Neural progenitor cell (in vitro differentiated cells): Measurements from ENCODE around the gene TGFBR2. TPM values are rescaled to one million over a fixed set of nuclear protein-coding genes. Genes with fewer than 3 reads are reported as not detected.

Experiments used
- DNase-seq: peaks from one replicate; pipeline ENCODE4 v3.0.0-alpha.2; 2016; ENCODE audit warnings: low spot score
- H2AFZ ChIP-seq: fragments of 200-600 bp; sonication (generic); replicated peaks from 2 replicates; pipeline ENCODE4 v1.6.1; 2016; ENCODE audit warnings: antibody characterized with exemption
- H3F3A ChIP-seq: fragments of 200-600 bp; sonication (generic); 2 replicates; pipeline ENCODE4 v1.6.1; 2016; ENCODE audit warnings: antibody characterized with exemption, low read depth
- H3K27ac ChIP-seq: fragments of 200-600 bp; sonication (generic); 2 replicates; pipeline ENCODE4 v1.5.1; 2016; ENCODE audit warnings: mild to moderate bottlenecking
- H3K27me3 ChIP-seq: fragments of 200-600 bp; sonication (generic); 2 replicates; pipeline ENCODE4 v1.6.1; 2016; ENCODE audit warnings: mild to moderate bottlenecking, moderate library complexity
- H3K36me3 ChIP-seq: fragments of 200-600 bp; sonication (generic); 2 replicates; pipeline ENCODE4 v1.5.1; 2016
- H3K4me1 ChIP-seq: fragments of 200-600 bp; sonication (generic); 2 replicates; pipeline ENCODE4 v1.6.1; 2016; ENCODE audit warnings: mixed run types
- H3K4me2 ChIP-seq: fragments of 200-600 bp; sonication (generic); 2 replicates; pipeline ENCODE4 v1.6.1; 2016
- H3K4me3 ChIP-seq: fragments of 200-600 bp; sonication (generic); 2 replicates; pipeline ENCODE4 v1.5.1; 2016
- H3K79me2 ChIP-seq: fragments of 200-600 bp; sonication (generic); 2 replicates; pipeline ENCODE4 v1.6.1; 2016; ENCODE audit warnings: low read depth
- H3K9ac ChIP-seq: fragments of 200-600 bp; sonication (generic); 2 replicates; pipeline ENCODE4 v1.6.1; 2016
- H3K9me3 ChIP-seq: fragments of 200-600 bp; sonication (generic); 2 replicates; pipeline ENCODE4 v1.5.1; 2016; ENCODE audit warnings: low read depth
- H4K20me1 ChIP-seq: fragments of 200-600 bp; sonication (generic); 2 replicates; pipeline ENCODE4 v1.6.1; 2016; ENCODE audit warnings: low read depth
- H3K27ac Mint-ChIP-seq: 3 replicates; pipeline ENCODE4 v1.8.0; 2021; ENCODE audit warnings: mixed read lengths
- H3K27me3 Mint-ChIP-seq: 2 replicates; pipeline ENCODE4 v1.8.0; 2022; ENCODE audit warnings: low read depth, mild to moderate bottlenecking, inconsistent platforms, moderate library complexity, mixed read lengths; ENCODE audit not compliant: insufficient read depth
- H3K36me3 Mint-ChIP-seq: 3 replicates; pipeline ENCODE4 v1.8.0; 2021; ENCODE audit warnings: mixed read lengths
- H3K4me1 Mint-ChIP-seq: 3 replicates; pipeline ENCODE4 v1.8.0; 2021; ENCODE audit warnings: mixed read lengths
- H3K4me3 Mint-ChIP-seq: 3 replicates; pipeline ENCODE4 v1.8.0; 2021; ENCODE audit warnings: mild to moderate bottlenecking, moderate library complexity, mixed read lengths
- H3K9me3 Mint-ChIP-seq: 3 replicates; pipeline ENCODE4 v1.8.0; 2020; ENCODE audit warnings: mixed read lengths
- EZH2 ChIP-seq: fragments of 200-600 bp; sonication (generic); IDR thresholded peaks from 2 replicates; pipeline ENCODE4 v1.6.1; 2017; ENCODE audit warnings: antibody characterized with exemption, mild to moderate bottlenecking, moderate library complexity
- EZH2phosphoT487 ChIP-seq: fragments of 200-600 bp; sonication (generic); IDR thresholded peaks from 2 replicates; pipeline ENCODE4 v1.6.1; 2017; ENCODE audit warnings: antibody characterized with exemption
- total RNA-seq: library from RNA; depleted of rRNA; stranded (reverse); fragments of >200 nt; gene quantifications from 2 replicates; pipeline ENCODE4 v1.2.3, GENCODE V29; 2015; ENCODE audit warnings: low replicate concordance
- TF ChIP-seq, protein P1 (sequence below): fragments of 200-600 bp; sonication (generic); IDR thresholded peaks from 2 replicates; pipeline ENCODE4 v1.5.1; 2017; ENCODE audit warnings: antibody characterized with exemption, mild to moderate bottlenecking

Gene TGFBR2
- total RNA-seq, 1 donor from 2014 or later: 7.3 TPM

DNA sequence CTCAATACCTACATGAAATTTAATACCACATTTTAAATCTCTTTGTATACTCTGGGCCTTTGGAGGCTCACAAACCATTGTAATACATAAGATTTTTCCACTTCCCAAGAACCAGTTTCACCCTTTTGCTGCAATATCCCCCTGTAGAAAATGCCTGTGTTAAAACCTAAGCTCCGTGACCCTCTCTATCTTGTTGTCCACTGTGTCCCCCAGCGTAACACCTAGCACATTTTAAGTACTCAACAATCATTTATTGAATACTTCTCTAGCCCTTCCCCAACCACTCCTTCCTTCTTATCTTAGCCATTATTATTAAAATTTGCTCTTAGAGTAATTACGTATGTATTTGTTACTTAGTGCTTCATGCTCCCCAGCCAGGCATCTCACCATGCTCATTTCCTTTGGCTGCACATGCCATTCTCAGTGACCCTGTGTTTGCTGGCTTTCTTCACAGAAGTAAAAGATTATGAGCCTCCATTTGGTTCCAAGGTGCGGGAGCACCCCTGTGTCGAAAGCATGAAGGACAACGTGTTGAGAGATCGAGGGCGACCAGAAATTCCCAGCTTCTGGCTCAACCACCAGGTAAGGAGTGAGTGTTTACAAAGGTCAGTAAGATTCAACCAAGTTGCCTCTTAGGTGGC lies 81.6 kb downstream of the TGFBR2 start:
- Histone ChIP-seq H3K9me3 (no peaks in the 10 kb centered on the region), H3K4me3 (no peak overlapping the region), H3K4me2 (no peak overlapping the region), H3K79me2 (no peaks in the 10 kb centered on the region), H3K27me3 (no peaks in the 10 kb centered on the region), H3K27ac (no peak overlapping the region), H3F3A (no peaks in the 10 kb centered on the region), H3K36me3 (no peaks in the 10 kb centered on the region), H4K20me1 (no peaks in the 10 kb centered on the region), H3K4me1 (peaks cover under 1% of the 10 kb centered on the region), H3K9ac (no peak overlapping the region), H2AFZ (no peak overlapping the region)
- Mint-ChIP-seq H3K27me3 (peaks cover 2% of the 10 kb centered on the region), H3K4me1 (peaks cover 7% of the 10 kb centered on the region), H3K27ac (no peak overlapping the region), H3K36me3 (peaks cover 39% of the 10 kb centered on the region), H3K4me3 (no peak overlapping the region), H3K9me3 (no peaks in the 10 kb centered on the region)
- no peak for DNase-seq
- TF ChIP-seq EZH2phosphoT487 (no peak), EZH2 (no peak)
- TF ChIP-seq, protein P1, sequence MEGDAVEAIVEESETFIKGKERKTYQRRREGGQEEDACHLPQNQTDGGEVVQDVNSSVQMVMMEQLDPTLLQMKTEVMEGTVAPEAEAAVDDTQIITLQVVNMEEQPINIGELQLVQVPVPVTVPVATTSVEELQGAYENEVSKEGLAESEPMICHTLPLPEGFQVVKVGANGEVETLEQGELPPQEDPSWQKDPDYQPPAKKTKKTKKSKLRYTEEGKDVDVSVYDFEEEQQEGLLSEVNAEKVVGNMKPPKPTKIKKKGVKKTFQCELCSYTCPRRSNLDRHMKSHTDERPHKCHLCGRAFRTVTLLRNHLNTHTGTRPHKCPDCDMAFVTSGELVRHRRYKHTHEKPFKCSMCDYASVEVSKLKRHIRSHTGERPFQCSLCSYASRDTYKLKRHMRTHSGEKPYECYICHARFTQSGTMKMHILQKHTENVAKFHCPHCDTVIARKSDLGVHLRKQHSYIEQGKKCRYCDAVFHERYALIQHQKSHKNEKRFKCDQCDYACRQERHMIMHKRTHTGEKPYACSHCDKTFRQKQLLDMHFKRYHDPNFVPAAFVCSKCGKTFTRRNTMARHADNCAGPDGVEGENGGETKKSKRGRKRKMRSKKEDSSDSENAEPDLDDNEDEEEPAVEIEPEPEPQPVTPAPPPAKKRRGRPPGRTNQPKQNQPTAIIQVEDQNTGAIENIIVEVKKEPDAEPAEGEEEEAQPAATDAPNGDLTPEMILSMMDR: no peak

DNA sequence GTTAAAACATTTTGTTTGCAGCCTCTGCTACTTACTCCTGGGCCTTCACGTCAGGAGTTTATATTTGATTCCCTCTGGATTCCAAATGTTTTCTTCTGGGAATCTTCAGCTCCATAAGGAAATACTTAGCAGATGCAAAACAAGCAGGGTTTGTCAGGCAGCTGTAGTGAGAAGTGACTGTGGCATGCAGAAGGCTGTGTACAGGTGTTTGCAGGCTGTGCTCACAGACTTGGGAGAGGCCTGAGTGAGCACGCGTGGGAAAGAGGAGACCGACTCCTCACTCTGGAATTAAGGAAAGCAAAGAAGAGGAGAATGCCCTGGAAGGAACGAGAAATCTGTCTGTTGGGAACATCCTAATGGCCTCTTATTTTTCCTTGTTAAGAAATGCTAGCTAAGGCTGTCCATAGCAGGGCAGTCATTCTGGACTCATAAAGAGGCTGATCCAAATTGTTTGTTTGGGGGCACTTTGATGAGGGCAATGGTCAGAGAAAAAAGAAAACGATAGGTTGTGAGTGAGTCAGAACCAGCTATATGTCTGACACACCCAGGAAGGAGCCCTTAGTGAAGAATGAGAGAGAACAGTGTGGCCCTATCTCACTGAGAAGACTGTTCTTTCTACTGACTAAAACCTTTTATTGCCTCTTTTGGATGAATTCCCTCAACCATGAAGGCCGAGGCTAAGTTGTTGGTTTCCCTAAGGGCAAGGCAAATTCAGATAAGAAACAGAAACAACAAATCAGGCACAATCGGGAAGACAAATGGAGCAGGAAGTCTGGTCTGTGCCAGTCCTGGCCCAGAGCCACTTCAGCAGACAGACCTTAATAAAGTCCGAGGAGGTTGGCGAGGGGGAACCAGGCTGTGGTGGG lies 82.6 kb downstream of the TGFBR2 start:
- Histone ChIP-seq H3K4me1 (peaks cover 3% of the 10 kb centered on the region), H3K27me3 (no peaks in the 10 kb centered on the region), H3K36me3 (no peaks in the 10 kb centered on the region), H3K9ac (no peak overlapping the region), H3F3A (no peaks in the 10 kb centered on the region), H3K27ac (no peak overlapping the region), H3K9me3 (no peaks in the 10 kb centered on the region), H3K4me2 (no peak overlapping the region), H3K4me3 (no peak overlapping the region), H2AFZ (no peak overlapping the region), H3K79me2 (no peaks in the 10 kb centered on the region), H4K20me1 (no peaks in the 10 kb centered on the region)
- Mint-ChIP-seq H3K9me3 (no peaks in the 10 kb centered on the region), H3K4me1 (peaks cover 12% of the 10 kb centered on the region), H3K4me3 (no peak overlapping the region), H3K27me3 (peaks cover 2% of the 10 kb centered on the region), H3K36me3 (peaks cover 37% of the 10 kb centered on the region), H3K27ac (no peak overlapping the region)
- DNase-seq: no peak
- TF ChIP-seq EZH2phosphoT487 (no peak), EZH2 (no peak)
- TF ChIP-seq, protein P1: no peak

DNA sequence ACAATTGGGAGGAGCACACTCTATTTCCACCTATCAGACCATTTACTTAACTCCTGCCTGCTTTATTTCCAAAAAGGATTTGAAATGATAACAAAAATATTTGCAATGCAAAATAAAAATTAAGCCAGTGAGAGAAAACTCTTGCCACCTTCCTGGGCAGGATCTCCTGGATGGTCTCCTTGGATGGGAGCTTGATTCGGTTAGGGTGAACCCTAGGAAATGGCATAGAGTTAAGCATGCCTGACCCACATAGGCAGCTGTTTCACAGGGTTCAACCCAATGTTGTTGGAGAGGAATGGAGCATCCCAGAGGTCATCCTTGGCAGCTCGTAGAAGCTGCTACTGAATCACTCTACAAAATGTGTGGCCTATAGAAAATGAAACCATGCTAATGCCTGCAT lies 83.8 kb downstream of the TGFBR2 start:
- no peak overlapping the region for H3K9ac ChIP-seq
- no peak overlapping the region for H3K4me3 ChIP-seq
- DNase-seq: no peak
- H3K4me2 ChIP-seq: no peak overlapping the region
- H4K20me1 ChIP-seq: no peaks in the 10 kb centered on the region
- no peaks in the 10 kb centered on the region for H3F3A ChIP-seq
- no peak overlapping the region for H3K27ac ChIP-seq
- Mint-ChIP-seq H3K4me1 (peaks cover 12% of the 10 kb centered on the region), H3K36me3 (peaks cover 36% of the 10 kb centered on the region), H3K27me3 (peaks cover 2% of the 10 kb centered on the region), H3K9me3 (no peaks in the 10 kb centered on the region), H3K4me3 (no peak overlapping the region), H3K27ac (no peak overlapping the region)
- no peaks in the 10 kb centered on the region for H3K27me3 ChIP-seq
- H3K36me3 ChIP-seq: no peaks in the 10 kb centered on the region
- no peaks in the 10 kb centered on the region for H3K79me2 ChIP-seq
- H3K9me3 ChIP-seq: no peaks in the 10 kb centered on the region
- no peak overlapping the region for H2AFZ ChIP-seq
- no peak for TF ChIP-seq EZH2phosphoT487
- TF ChIP-seq EZH2: no peak
- TF ChIP-seq, protein P1: no peak
- peaks cover 3% of the 10 kb centered on the region for H3K4me1 ChIP-seq
